22Rv1 (cell line): ENCODE data around the gene LRRTM4.

Experiments
- CTCF ChIP-seq: fragments of 450-650 bp; IDR thresholded peaks from 2 replicates; pipeline ENCODE4 v1.5.1; 2017; ENCODE audit warnings: mild to moderate bottlenecking
- ZFX ChIP-seq: fragments of 450-650 bp; IDR thresholded peaks from 2 replicates; pipeline ENCODE4 v1.6.1; 2017; ENCODE audit warnings: antibody characterized with exemption, borderline replicate concordance

- TF ChIP-seq CTCF = no peak
- no peak for TF ChIP-seq ZFX
Observed at GRCh38 chr2:77156599-77156998, 365.6 kb downstream of the LRRTM4 start.
